HepG2 (cell line): ENCODE data around the gene SLC41A1. TPM values are rescaled to one million over a fixed set of nuclear protein-coding genes. Genes with fewer than 3 reads are reported as not detected.

Source experiments
- GABPB1 ChIP-seq: IDR thresholded peaks from 2 replicates; pipeline ENCODE4 v1.6.1; 2016; ENCODE audit warnings: mild to moderate bottlenecking, missing genetic modification reagents, moderate library complexity, missing compliant biosample characterization
- GATA4 ChIP-seq: sonication (generic); IDR thresholded peaks from 2 replicates; pipeline ENCODE4 v1.6.1; 2016; ENCODE audit warnings: antibody characterized with exemption, low read depth, borderline replicate concordance
- GTF2F1 ChIP-seq: fragments of 150-350 bp; IDR thresholded peaks from 2 replicates; pipeline ENCODE4 v1.6.1; 2014; ENCODE audit warnings: low read length
- HCFC1 ChIP-seq: fragments of 150-350 bp; IDR thresholded peaks from 2 replicates; pipeline ENCODE4 v1.6.1; 2014; ENCODE audit warnings: low read depth, low read length
- HNRNPUL1 ChIP-seq: fragments of 200-400 bp; formaldehyde crosslinking; IDR thresholded peaks from 2 replicates; pipeline ENCODE4 v1.6.1; 2017; ENCODE audit warnings: low read depth, mild to moderate bottlenecking, low read length, moderate library complexity
- HOXA5 ChIP-seq: sonication (generic); formaldehyde crosslinking; IDR thresholded peaks from 2 replicates; pipeline ENCODE4 v1.4.0; 2020; ENCODE audit warnings: missing genetic modification reagents
- KDM4B ChIP-seq: sonication (generic); formaldehyde crosslinking; IDR thresholded peaks from 2 replicates; pipeline ENCODE4 v1.4.0; 2020; ENCODE audit warnings: missing genetic modification reagents
- MAF1 ChIP-seq: sonication (generic); formaldehyde crosslinking; IDR thresholded peaks from 2 replicates; pipeline ENCODE4 v1.5.0; 2020; ENCODE audit warnings: missing genetic modification reagents, borderline replicate concordance
- MTF1 ChIP-seq: sonication (generic); formaldehyde crosslinking; IDR thresholded peaks from 2 replicates; pipeline ENCODE4 v1.5.0; 2020; ENCODE audit warnings: missing genetic modification reagents
- NFYC ChIP-seq: IDR thresholded peaks from 2 replicates; pipeline ENCODE4 v1.6.1; 2016; ENCODE audit warnings: missing genetic modification reagents, missing compliant biosample characterization
- NR2F1 ChIP-seq, 2 experiments: fragments of 450-650 bp in 1 of 2; formaldehyde crosslinking in 1 of 2; IDR thresholded peaks; 2 replicates each; pipeline versions ENCODE4 v1.5.0 to v1.6.1; 2016 to 2020; ENCODE audit warnings: mild to moderate bottlenecking in 1 of 2, missing compliant biosample characterization in 1 of 2, missing genetic modification reagents in 1 of 2, moderate library complexity in 1 of 2
- SIN3A ChIP-seq: IDR thresholded peaks from 2 replicates; pipeline ENCODE4 v1.6.1; 2011; ENCODE audit warnings: low read depth, mild to moderate bottlenecking, control low read depth, low read length, borderline replicate concordance
- ZFP36L2 ChIP-seq: sonication (generic); formaldehyde crosslinking; IDR thresholded peaks from 2 replicates; pipeline ENCODE4 v1.4.0; 2020; ENCODE audit warnings: missing genetic modification reagents
- ZNF468 ChIP-seq: sonication (generic); formaldehyde crosslinking; IDR thresholded peaks from 2 replicates; pipeline ENCODE4 v1.8.0; 2022; ENCODE audit warnings: mild to moderate bottlenecking, moderate library complexity, missing genetic modification reagents
- ZNF75D ChIP-seq: sonication (generic); formaldehyde crosslinking; IDR thresholded peaks from 2 replicates; pipeline ENCODE4 v1.8.1; 2023; ENCODE audit warnings: missing genetic modification reagents, mild to moderate bottlenecking, borderline replicate concordance
- ZNF83 ChIP-seq: sonication (generic); formaldehyde crosslinking; IDR thresholded peaks from 2 replicates; pipeline ENCODE4 v1.4.0; 2020; ENCODE audit warnings: missing genetic modification reagents, mild to moderate bottlenecking, borderline replicate concordance
- ZNF891 ChIP-seq: sonication (generic); formaldehyde crosslinking; IDR thresholded peaks from 2 replicates; pipeline ENCODE4 v1.5.0; 2020; ENCODE audit warnings: mild to moderate bottlenecking, missing genetic modification reagents
- ZZZ3 ChIP-seq: sonication (generic); formaldehyde crosslinking; IDR thresholded peaks from 2 replicates; pipeline ENCODE4 v1.4.0; 2020; ENCODE audit warnings: missing genetic modification reagents, mild to moderate bottlenecking, borderline replicate concordance
- polyA plus RNA-seq, 8 experiments: library from polyadenylated mRNA; depleted of rRNA in 3 of 8; stranded (reverse) in 7 of 8; unstranded in 1 of 8; fragments of >200 nt; fragmentation: Illumina TruSeq in 4 of 8; extraction: Trizol in 4 of 8; gene quantifications; 2 replicates each; pipeline versions ENCODE4 v1.2.1 to v1.2.3, GENCODE V29; 2011 to 2016; ENCODE audit warnings: low read depth in 4 of 8, missing spikeins in 1 of 8, mixed read lengths in 1 of 8; ENCODE audit not compliant: insufficient read depth in 1 of 8
- total RNA-seq, 5 experiments: library from RNA; depleted of rRNA; stranded (reverse); fragments of >200 nt; fragmentation: Illumina TruSeq; extraction: Trizol; gene quantifications; 2 replicates each; pipeline ENCODE4 v1.2.3, GENCODE V29; 2016; ENCODE audit warnings: low read depth in 1 of 5
- TF ChIP-seq, protein P1 (sequence below): IDR thresholded peaks from 2 replicates; pipeline ENCODE4 v1.6.1; 2016
- TF ChIP-seq, protein P2 (sequence below): sonication (generic); formaldehyde crosslinking; IDR thresholded peaks from 2 replicates; pipeline ENCODE4 v1.4.0; 2020; ENCODE audit warnings: missing genetic modification reagents
- TF ChIP-seq, protein P3 (sequence below): sonication (generic); formaldehyde crosslinking; IDR thresholded peaks from 2 replicates; pipeline ENCODE4 v1.5.0; 2020; ENCODE audit warnings: mild to moderate bottlenecking, missing genetic modification reagents, borderline replicate concordance
- TF ChIP-seq, protein P4 (sequence below): sonication (generic); formaldehyde crosslinking; IDR thresholded peaks from 2 replicates; pipeline ENCODE4 v1.5.0; 2020; ENCODE audit warnings: mild to moderate bottlenecking, missing genetic modification reagents

SLC41A1 gene
- total and polyA plus RNA-seq, 2 of the 13 experiments (the other 11 are each of a cell fraction or from before 2014, with no cell fraction given), result 2.2 to 4.6 TPM

DNA sequence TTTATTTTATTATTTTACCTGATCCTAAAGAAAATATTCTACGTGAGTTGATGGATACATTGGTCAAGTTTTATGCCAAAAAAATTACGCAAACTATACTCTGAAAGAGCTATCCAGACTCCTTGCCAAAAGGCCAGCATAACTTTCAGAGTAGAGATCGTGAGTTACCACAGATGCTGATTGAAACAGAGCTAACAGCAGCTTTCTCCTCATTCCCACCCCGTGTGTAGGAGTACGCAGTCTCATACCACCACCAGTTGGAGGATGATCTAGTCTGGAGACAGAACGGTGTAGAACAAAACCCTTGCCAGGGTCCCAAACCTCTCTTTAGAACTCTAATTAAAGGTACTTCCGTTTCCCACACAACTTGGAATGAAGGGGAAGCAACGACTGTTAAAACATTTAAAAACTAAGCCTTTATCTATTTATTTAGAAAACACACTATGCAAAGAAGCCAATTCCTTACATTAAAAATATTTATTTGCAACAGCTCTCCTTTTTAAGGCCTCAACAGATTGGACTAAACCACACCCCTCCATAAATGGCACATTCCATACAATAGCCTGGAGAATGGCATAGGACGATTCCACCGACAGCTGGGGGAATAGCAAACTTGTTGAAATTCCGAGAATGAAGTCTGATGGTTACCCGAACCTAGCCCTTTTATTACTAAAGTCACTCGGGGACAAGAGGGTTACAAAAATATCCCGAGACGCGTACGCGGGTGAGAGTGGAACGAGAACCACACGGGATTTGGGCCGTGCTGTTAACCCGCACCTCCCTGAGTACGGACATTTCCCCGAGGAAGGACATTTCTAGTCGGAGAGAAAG lies 64.4 kb downstream of the SLC41A1 start (continued):
- TF ChIP-seq HOXA5 (CRISPR knock-in tag), result no peak
- TF ChIP-seq GTF2F1, result no peak
- TF ChIP-seq ZZZ3 (CRISPR knock-in tag), result no peak
- TF ChIP-seq, protein P1, sequence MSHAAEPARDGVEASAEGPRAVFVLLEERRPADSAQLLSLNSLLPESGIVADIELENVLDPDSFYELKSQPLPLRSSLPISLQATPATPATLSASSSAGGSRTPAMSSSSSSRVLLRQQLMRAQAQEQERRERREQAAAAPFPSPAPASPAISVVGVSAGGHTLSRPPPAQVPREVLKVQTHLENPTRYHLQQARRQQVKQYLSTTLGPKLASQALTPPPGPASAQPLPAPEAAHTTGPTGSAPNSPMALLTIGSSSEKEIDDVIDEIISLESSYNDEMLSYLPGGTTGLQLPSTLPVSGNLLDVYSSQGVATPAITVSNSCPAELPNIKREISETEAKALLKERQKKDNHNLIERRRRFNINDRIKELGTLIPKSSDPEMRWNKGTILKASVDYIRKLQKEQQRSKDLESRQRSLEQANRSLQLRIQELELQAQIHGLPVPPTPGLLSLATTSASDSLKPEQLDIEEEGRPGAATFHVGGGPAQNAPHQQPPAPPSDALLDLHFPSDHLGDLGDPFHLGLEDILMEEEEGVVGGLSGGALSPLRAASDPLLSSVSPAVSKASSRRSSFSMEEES (CRISPR knock-in tag), result no peak
- no peak for TF ChIP-seq ZNF75D
- TF ChIP-seq MTF1, result no peak
- no peak for TF ChIP-seq ZNF468 (CRISPR knock-in tag)
- no peak for TF ChIP-seq HCFC1
- TF ChIP-seq GATA4, result no peak
- no peak for TF ChIP-seq HNRNPUL1
- no peak for TF ChIP-seq GABPB1 (CRISPR knock-in tag)
- no peak for TF ChIP-seq ZFP36L2 (CRISPR knock-in tag)
- no peak for TF ChIP-seq KDM4B
- no peak for TF ChIP-seq MAF1 (CRISPR knock-in tag)
- peak; percentile 10; the same call in 1 of the 2 replicates for TF ChIP-seq SIN3A
- TF ChIP-seq, protein P2, sequence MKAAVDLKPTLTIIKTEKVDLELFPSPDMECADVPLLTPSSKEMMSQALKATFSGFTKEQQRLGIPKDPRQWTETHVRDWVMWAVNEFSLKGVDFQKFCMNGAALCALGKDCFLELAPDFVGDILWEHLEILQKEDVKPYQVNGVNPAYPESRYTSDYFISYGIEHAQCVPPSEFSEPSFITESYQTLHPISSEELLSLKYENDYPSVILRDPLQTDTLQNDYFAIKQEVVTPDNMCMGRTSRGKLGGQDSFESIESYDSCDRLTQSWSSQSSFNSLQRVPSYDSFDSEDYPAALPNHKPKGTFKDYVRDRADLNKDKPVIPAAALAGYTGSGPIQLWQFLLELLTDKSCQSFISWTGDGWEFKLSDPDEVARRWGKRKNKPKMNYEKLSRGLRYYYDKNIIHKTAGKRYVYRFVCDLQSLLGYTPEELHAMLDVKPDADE (CRISPR knock-in tag), result no peak
- no peak; a peak in 1 of 4 replicates for TF ChIP-seq NR2F1 (CRISPR knock-in tag; IDR thresholded peaks at IDR 0.05)
- TF ChIP-seq, protein P3, sequence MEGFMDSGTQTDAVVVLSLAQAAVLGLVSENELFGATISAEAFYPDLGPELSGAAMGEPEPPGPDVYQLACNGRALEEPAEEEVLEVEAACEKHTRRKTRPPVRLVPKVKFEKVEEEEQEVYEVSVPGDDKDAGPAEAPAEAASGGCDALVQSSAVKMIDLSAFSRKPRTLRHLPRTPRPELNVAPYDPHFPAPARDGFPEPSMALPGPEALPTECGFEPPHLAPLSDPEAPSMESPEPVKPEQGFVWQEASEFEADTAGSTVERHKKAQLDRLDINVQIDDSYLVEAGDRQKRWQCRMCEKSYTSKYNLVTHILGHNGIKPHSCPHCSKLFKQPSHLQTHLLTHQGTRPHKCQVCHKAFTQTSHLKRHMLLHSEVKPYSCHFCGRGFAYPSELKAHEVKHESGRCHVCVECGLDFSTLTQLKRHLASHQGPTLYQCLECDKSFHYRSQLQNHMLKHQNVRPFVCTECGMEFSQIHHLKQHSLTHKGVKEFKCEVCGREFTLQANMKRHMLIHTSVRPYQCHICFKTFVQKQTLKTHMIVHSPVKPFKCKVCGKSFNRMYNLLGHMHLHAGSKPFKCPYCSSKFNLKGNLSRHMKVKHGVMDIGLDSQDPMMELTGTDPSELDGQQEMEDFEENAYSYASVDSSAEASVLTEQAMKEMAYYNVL, result no peak
- no peak for TF ChIP-seq ZNF891 (CRISPR knock-in tag)
- TF ChIP-seq, protein P4, sequence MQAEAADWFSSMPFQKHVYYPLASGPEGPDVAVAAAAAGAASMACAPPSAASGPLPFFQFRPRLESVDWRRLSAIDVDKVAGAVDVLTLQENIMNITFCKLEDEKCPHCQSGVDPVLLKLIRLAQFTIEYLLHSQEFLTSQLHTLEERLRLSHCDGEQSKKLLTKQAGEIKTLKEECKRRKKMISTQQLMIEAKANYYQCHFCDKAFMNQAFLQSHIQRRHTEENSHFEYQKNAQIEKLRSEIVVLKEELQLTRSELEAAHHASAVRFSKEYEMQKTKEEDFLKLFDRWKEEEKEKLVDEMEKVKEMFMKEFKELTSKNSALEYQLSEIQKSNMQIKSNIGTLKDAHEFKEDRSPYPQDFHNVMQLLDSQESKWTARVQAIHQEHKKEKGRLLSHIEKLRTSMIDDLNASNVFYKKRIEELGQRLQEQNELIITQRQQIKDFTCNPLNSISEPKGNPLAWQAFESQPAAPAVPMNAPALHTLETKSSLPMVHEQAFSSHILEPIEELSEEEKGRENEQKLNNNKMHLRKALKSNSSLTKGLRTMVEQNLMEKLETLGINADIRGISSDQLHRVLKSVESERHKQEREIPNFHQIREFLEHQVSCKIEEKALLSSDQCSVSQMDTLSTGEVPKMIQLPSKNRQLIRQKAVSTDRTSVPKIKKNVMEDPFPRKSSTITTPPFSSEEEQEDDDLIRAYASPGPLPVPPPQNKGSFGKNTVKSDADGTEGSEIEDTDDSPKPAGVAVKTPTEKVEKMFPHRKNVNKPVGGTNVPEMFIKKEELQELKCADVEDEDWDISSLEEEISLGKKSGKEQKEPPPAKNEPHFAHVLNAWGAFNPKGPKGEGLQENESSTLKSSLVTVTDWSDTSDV (CRISPR knock-in tag), result no peak
- no peak for TF ChIP-seq ZNF83 (CRISPR knock-in tag)
- TF ChIP-seq NFYC (CRISPR knock-in tag), result no peak
